ENCODE data around the gene SLC43A3.

Gene SLC43A3

GRCh38 chr11:57391111-57391510, 35.8 kb downstream of the SLC43A3 start:
- no peak for TF ChIP-seq CTCF (IDR thresholded peaks at IDR 0.05; ENCODE audit: insufficient read depth, missing control alignments)

GRCh38 chr11:57390535-57390934, 36.4 kb downstream of the SLC43A3 start, which contains the start of gene PRG2:
Gene PRG2, minus strand, starts transcription at chr11:57390650. Its CDS starts 706 bp downstream, at chr11:57389944.
- DNase-seq (ENCODE audit: insufficient read length, low spot score) (no peak), FAIRE-seq (no peak)
- no peak for TF ChIP-seq CTCF (IDR thresholded peaks at IDR 0.05; ENCODE audit: insufficient read depth, missing control alignments)

More at GRCh38 chr11:57391111-57391510, 35.8 kb downstream of the SLC43A3 start:
- FAIRE-seq: no peak
- no peak for DNase-seq (ENCODE audit: insufficient read length, low spot score)

GRCh38 chr11:57387289-57388030, 39.5 kb downstream of the SLC43A3 start:
- no peak for FAIRE-seq
- no peak for TF ChIP-seq CTCF (IDR thresholded peaks at IDR 0.05; ENCODE audit: insufficient read depth, missing control alignments)
- DNase-seq (ENCODE audit: insufficient read length, low spot score): no peak

GRCh38 chr11:57386178-57386940, 40.6 kb downstream of the SLC43A3 start:
- DNase-seq (ENCODE audit: insufficient read length, low spot score): no peak
- TF ChIP-seq CTCF (IDR thresholded peaks at IDR 0.05; ENCODE audit: insufficient read depth, missing control alignments): no peak
- FAIRE-seq: no peak

- no peak for TF ChIP-seq CTCF (IDR thresholded peaks at IDR 0.05; ENCODE audit: insufficient read depth, missing control alignments)
- FAIRE-seq (no peak), DNase-seq (ENCODE audit: insufficient read length, low spot score) (no peak)
These were observed 45.9 kb downstream of the SLC43A3 start, which contains the start of gene PRG3 for GRCh38 chr11:57380975-57381374. Gene PRG3, minus strand, starts transcription at chr11:57381150. Its CDS starts 442 bp downstream, at chr11:57380708.

GRCh38 chr11:57379732-57380131, 47.2 kb downstream of the SLC43A3 start:
- FAIRE-seq (no peak), DNase-seq (ENCODE audit: insufficient read length, low spot score) (no peak)
- TF ChIP-seq CTCF (IDR thresholded peaks at IDR 0.05; ENCODE audit: insufficient read depth, missing control alignments): no peak
